OCI-LY3 (cell line): ENCODE results near the gene SSBP2.

ENCODE experiments used
- H2AFZ ChIP-seq: fragments of 200-600, 300-600 bp; shearing (Covaris generic); 2 replicates; pipeline ENCODE4 v1.6.0; 2014; ENCODE audit warnings: antibody characterized with exemption, low read depth, low read length
- H3K27ac ChIP-seq: fragments of 200-600, 300-600 bp; sonication (generic); 2 replicates; pipeline ENCODE4 v1.5.1; 2014; ENCODE audit warnings: mild to moderate bottlenecking, low read length, moderate library complexity, mixed read lengths
- H3K27me3 ChIP-seq: fragments of 200-600, 300-600 bp; sonication (generic); 2 replicates; pipeline ENCODE4 v1.6.1; 2014; ENCODE audit warnings: low read depth, low read length, mixed read lengths
- H3K36me3 ChIP-seq: fragments of 200-600, 300-600 bp; sonication (generic); replicated peaks from 2 replicates; pipeline ENCODE3; 2014; ENCODE audit warnings: low read depth, low read length, mixed read lengths
- H3K4me1 ChIP-seq: fragments of 300-600, 200-600 bp; sonication (generic); 2 replicates; pipeline ENCODE4 v1.6.1; 2014; ENCODE audit warnings: low read length, mixed read lengths
- H3K4me2 ChIP-seq: fragments of 200-600, 300-600 bp; sonication (generic); 2 replicates; pipeline ENCODE4 v1.6.1; 2014; ENCODE audit warnings: low read length, mixed read lengths
- H3K4me3 ChIP-seq: fragments of 300-600, 200-600 bp; sonication (generic); 2 replicates; pipeline ENCODE4 v1.5.1; 2014; ENCODE audit warnings: antibody characterized with exemption, mild to moderate bottlenecking, low read length, moderate library complexity
- H3K79me2 ChIP-seq: fragments of 300-600, 200-600 bp; shearing (Covaris generic); 2 replicates; pipeline ENCODE4 v1.6.1; 2014; ENCODE audit warnings: mild to moderate bottlenecking, low read length, mixed read lengths
- H3K9ac ChIP-seq: fragments of 300-600, 200-600 bp; shearing (Covaris generic); 2 replicates; pipeline ENCODE4 v1.6.0; 2014; ENCODE audit warnings: mild to moderate bottlenecking, low read length, moderate library complexity
- H3K9me3 ChIP-seq: fragments of 200-600, 300-600 bp; shearing (Covaris generic); 2 replicates; pipeline ENCODE4 v1.6.1; 2014; ENCODE audit warnings: low read length, mixed read lengths; ENCODE audit not compliant: insufficient read depth
- H4K20me1 ChIP-seq: fragments of 200-600, 300-600 bp; sonication (generic); 2 replicates; pipeline ENCODE4 v1.6.1; 2016; ENCODE audit warnings: low read length, mixed read lengths; ENCODE audit not compliant: insufficient read depth
- CTCF ChIP-seq: fragments of 200-600, 300-600 bp; sonication (generic); IDR thresholded peaks from 2 replicates; pipeline ENCODE4 v1.5.1; 2014; ENCODE audit warnings: antibody characterized with exemption, low read length, low read depth
- EZH2phosphoT487 ChIP-seq: fragments of 200-600 bp; shearing (Covaris generic); IDR thresholded peaks from 2 replicates; pipeline ENCODE4 v1.6.1; 2018; ENCODE audit warnings: antibody characterized with exemption, mixed run types, low read depth

The SSBP2 gene

GRCh38 chr5:81388169-81388568 is 362.7 kb downstream of the SSBP2 start:
- Histone ChIP-seq H3K79me2 (no peaks in the 10 kb centered on the region), H3K27me3 (no peaks in the 10 kb centered on the region), H3K4me2 (no peak overlapping the region), H3K9me3 (no peaks in the 10 kb centered on the region), H3K36me3 (no peaks in the 10 kb centered on the region), H3K9ac (no peak overlapping the region), H2AFZ (no peak overlapping the region), H3K4me1 (no peaks in the 10 kb centered on the region), H3K27ac (no peak overlapping the region), H3K4me3 (no peak overlapping the region), H4K20me1 (no peaks in the 10 kb centered on the region)
- TF ChIP-seq CTCF (no peak), EZH2phosphoT487 (no peak)

- Histone ChIP-seq H3K27ac (no peak overlapping the region), H3K27me3 (no peaks in the 10 kb centered on the region), H3K9ac (no peak overlapping the region), H3K79me2 (no peaks in the 10 kb centered on the region), H3K4me3 (no peak overlapping the region), H3K4me1 (no peaks in the 10 kb centered on the region), H3K4me2 (no peak overlapping the region), H4K20me1 (no peaks in the 10 kb centered on the region), H2AFZ (no peak overlapping the region), H3K9me3 (no peaks in the 10 kb centered on the region), H3K36me3 (no peaks in the 10 kb centered on the region)
- no peak for TF ChIP-seq EZH2phosphoT487
- no peak for TF ChIP-seq CTCF
Measured at GRCh38 chr5:81383867-81384266, 367.0 kb downstream of the SSBP2 start.

GRCh38 chr5:81371354-81371876 is 379.5 kb downstream of the SSBP2 start:
- no peaks in the 10 kb centered on the region for H3K4me1 ChIP-seq
- H3K36me3 ChIP-seq: no peaks in the 10 kb centered on the region
- H3K4me3 ChIP-seq: no peak overlapping the region
- TF ChIP-seq EZH2phosphoT487: no peak
- no peak for TF ChIP-seq CTCF
- H3K79me2 ChIP-seq: no peaks in the 10 kb centered on the region
- no peaks in the 10 kb centered on the region for H3K9me3 ChIP-seq
- H3K27me3 ChIP-seq: no peaks in the 10 kb centered on the region
- H3K4me2 ChIP-seq: no peak overlapping the region
- H3K9ac ChIP-seq: no peak overlapping the region
- no peak overlapping the region for H3K27ac ChIP-seq
- no peak overlapping the region for H2AFZ ChIP-seq
- no peaks in the 10 kb centered on the region for H4K20me1 ChIP-seq

GRCh38 chr5:81370912-81371311 is 380.0 kb downstream of the SSBP2 start:
- no peaks in the 10 kb centered on the region for H3K27me3 ChIP-seq
- H3K4me2 ChIP-seq: no peak overlapping the region
- no peaks in the 10 kb centered on the region for H3K4me1 ChIP-seq
- no peak overlapping the region for H2AFZ ChIP-seq
- H4K20me1 ChIP-seq: no peaks in the 10 kb centered on the region
- H3K9me3 ChIP-seq: no peaks in the 10 kb centered on the region
- H3K79me2 ChIP-seq: no peaks in the 10 kb centered on the region
- H3K27ac ChIP-seq: no peak overlapping the region
- no peak overlapping the region for H3K4me3 ChIP-seq
- H3K36me3 ChIP-seq: no peaks in the 10 kb centered on the region
- H3K9ac ChIP-seq: no peak overlapping the region
- no peak for TF ChIP-seq CTCF
